K562 (cell line): ENCODE results near the gene ZMYND19. TPM values are rescaled to one million over a fixed set of nuclear protein-coding genes. Genes with fewer than 3 reads are reported as not detected.
"Not testable (repeated sequence)": the region's sequence is repeated elsewhere in the genome, so short reads cannot be mapped to it uniquely, and the experiment has no call there.

ENCODE experiments used
- ATAC-seq: fragments of 200-7000 bp; cut with Tn5 transposase; 3 replicates; pipeline ENCODE4 v1.9.1; 2020; ENCODE audit warnings: moderate library complexity
- BruUV-seq: library from RNA; stranded (reverse); fragments of 400-500 nt; replicated peaks from 2 replicates; lab custom pipeline; 2021; lab: Mats Ljungman, UMichigan
- CTCF ChIA-PET: fragments of 300-600 bp; formaldehyde crosslinking; extraction: SDS; loops from one replicate; lab custom pipeline; 2021; ENCODE audit warnings: low intra/inter-chr PET ratio; lab: Yijun Ruan, JAX
- POLR2A ChIA-PET: fragments of 300-600, 350-650 bp; sonication (Branson Sonifier 250); formaldehyde crosslinking; extraction: SDS; loops from one replicate; lab custom pipeline; 2021; ENCODE audit warnings: antibody characterized with exemption, inconsistent platforms; lab: Yijun Ruan, JAX
- DNase-seq, 4 experiments: peaks; one replicate each; pipeline versions ENCODE4 v3.0.0 to v3.0.0-alpha.2; 2011 to 2018; ENCODE audit warnings: low spot score in 3 of 4, mixed read lengths in 3 of 4; ENCODE audit errors: extremely low read depth in 1 of 4
- FAIRE-seq: peaks from 2 replicates; lab custom pipeline; 2011; peaks lifted over from hg19 to GRCh38; lab: Jason Lieb, UNC
- H2AFZ ChIP-seq: 2 replicates; pipeline ENCODE4 v1.6.0; 2011; ENCODE audit warnings: low read depth, low read length, control low read depth, inconsistent platforms
- H3K27ac ChIP-seq: fragments of 200-600 bp; 3 replicates; pipeline ENCODE4 v1.8.0; 2011; ENCODE audit warnings: low read depth, mild to moderate bottlenecking, control low read depth, inconsistent platforms, low read length, moderate library complexity, mixed read lengths; ENCODE audit errors: extremely low read depth
- H3K27me3 ChIP-seq, 2 experiments: fragments of 300-600 bp in 1 of 2; 2 replicates in 1 of 2; 3 replicates in 1 of 2; pipeline versions ENCODE4 v1.6.0 to v1.8.0; 2011; ENCODE audit warnings: inconsistent platforms in 2 of 2, low read length in 2 of 2, mild to moderate bottlenecking in 1 of 2, mixed read lengths in 1 of 2, moderate library complexity in 1 of 2; ENCODE audit not compliant: control insufficient read depth in 2 of 2, insufficient read depth in 2 of 2
- H3K36me3 ChIP-seq: fragments of 300-600 bp; 3 replicates; pipeline ENCODE4 v1.8.0; 2011; ENCODE audit warnings: mild to moderate bottlenecking, low read length, inconsistent platforms; ENCODE audit not compliant: control insufficient read depth, insufficient read depth
- H3K4me1 ChIP-seq, 2 experiments: fragments of 200-600 bp in 1 of 2; replicated peaks in 1 of 2; 2 replicates in 1 of 2; 3 replicates in 1 of 2; pipeline versions ENCODE4 v1.5.1 to v1.8.0; 2011; ENCODE audit warnings: inconsistent platforms in 2 of 2, low read length in 2 of 2, mild to moderate bottlenecking in 1 of 2, mixed read lengths in 1 of 2, moderate library complexity in 1 of 2; ENCODE audit not compliant: control insufficient read depth in 2 of 2, insufficient read depth in 2 of 2
- H3K4me2 ChIP-seq: 2 replicates; pipeline ENCODE4 v1.6.1; 2011; ENCODE audit warnings: low read length, control low read depth, inconsistent platforms, mixed read lengths; ENCODE audit not compliant: insufficient read depth
- H3K4me3 ChIP-seq: fragments of 200-600 bp; sonication (generic), shearing (Covaris generic); 2 replicates; pipeline ENCODE4 v1.5.1; 2016; ENCODE audit warnings: control low read depth, inconsistent platforms
- H3K79me2 ChIP-seq: fragments of 200-600 bp; 3 replicates; pipeline ENCODE4 v1.8.0; 2011; ENCODE audit warnings: low read length, inconsistent platforms; ENCODE audit not compliant: control insufficient read depth, insufficient read depth
- H3K9ac ChIP-seq, 2 experiments: 2 replicates each; pipeline versions ENCODE4 v1.6.0 to v1.6.1; 2011; ENCODE audit warnings: low read depth in 2 of 2, low read length in 2 of 2, control low read depth in 1 of 2, inconsistent platforms in 1 of 2, mild to moderate bottlenecking in 1 of 2, mixed read lengths in 1 of 2; ENCODE audit not compliant: insufficient read depth in 1 of 2
- H3K9me1 ChIP-seq: one replicate; pipeline ENCODE4 v1.6.0; 2011; ENCODE audit warnings: inconsistent platforms, mild to moderate bottlenecking, low read length, moderate library complexity; ENCODE audit not compliant: control insufficient read depth, insufficient read depth
- H3K9me3 ChIP-seq: replicated peaks from 2 replicates; pipeline ENCODE4 v1.5.1; 2011; ENCODE audit warnings: low read depth, low read length, inconsistent platforms; ENCODE audit not compliant: control insufficient read depth, insufficient read depth
- H4K20me1 ChIP-seq: replicated peaks from 2 replicates; pipeline ENCODE4 v1.6.1; 2011; ENCODE audit warnings: low read length, inconsistent platforms, mixed read lengths; ENCODE audit not compliant: control insufficient read depth, insufficient read depth
- EGR1 ChIP-seq: fragments of 450-650 bp; conservative IDR thresholded peaks from 2 replicates; pipeline ENCODE4 v1.6.1; 2017; ENCODE audit warnings: mild to moderate bottlenecking
- ELF4 ChIP-seq: fragments of 450-650 bp; formaldehyde crosslinking; IDR thresholded peaks from 2 replicates; pipeline ENCODE4 v1.4.0; 2022; ENCODE audit warnings: missing genetic modification characterization
- POLR2B ChIP-seq: fragments of 450-650 bp; IDR thresholded peaks from 2 replicates; pipeline ENCODE4 v1.6.1; 2018; ENCODE audit warnings: low read depth; ENCODE audit not compliant: partially characterized antibody
- RFX7 ChIP-seq: fragments of 250-450 bp; sonication (Bioruptor Pico); IDR thresholded peaks from 2 replicates; pipeline ENCODE4 v1.5.1; 2021; ENCODE audit warnings: mild to moderate bottlenecking
- SUPT5H ChIP-seq: fragments of 450-650 bp; IDR thresholded peaks from 2 replicates; pipeline ENCODE4 v1.6.1; 2016
- WGBS: fragments of 100-300 bp; shearing (Covaris generic); methylation state at CpG from one replicate; pipeline ENCODE4 v1.1.6; 2016; ENCODE audit warnings: low coverage, mixed read lengths; ENCODE audit not compliant: insufficient coverage; ENCODE audit errors: missing lambda C conversion rate; 5-methylcytosine and 5-hydroxymethylcytosine counted together
- in situ Hi-C: fragments of 300-500 bp; cut with MboI; formaldehyde crosslinking; loops from 4 replicates; pipeline ENCODE4 v1.15.0; 2018; ENCODE audit warnings: inconsistent platforms, mixed read lengths
- intact Hi-C: fragments of 100-400 bp; cut with micrococcal nuclease; formaldehyde crosslinking; loops from 2 replicates; pipeline ENCODE4 v1.14.2; 2022
- polyA plus RNA-seq, 8 experiments: library from polyadenylated mRNA; depleted of rRNA in 4 of 8; stranded (reverse) in 5 of 8; unstranded in 3 of 8; fragments of >200 nt; fragmentation: Nextera tagmentation in 2 of 8; fragmentation: Illumina TruSeq in 1 of 8; extraction: Ambion mirVana in 2 of 8; extraction: Trizol in 1 of 8; gene quantifications; 2 replicates each; pipeline versions ENCODE4 v1.2.1 to v1.2.3, GENCODE V29; 2011 to 2014; ENCODE audit warnings: inconsistent platforms in 1 of 8, missing spikeins in 1 of 8
- total RNA-seq, 7 experiments: library from RNA; depleted of rRNA in 6 of 7; stranded (reverse); fragments of >200 nt in 6 of 7; fragmentation: Illumina TruSeq in 2 of 7; extraction: Trizol in 2 of 7; gene quantifications; 2 replicates each; pipeline versions ENCODE4 v1.2.1 to v1.2.3, GENCODE V29; 2011 to 2021; ENCODE audit warnings: low replicate concordance in 1 of 7

Gene ZMYND19
- total and polyA plus RNA-seq, 9 of the 15 experiments (the other 6 are each of a cell fraction or from before 2014, with no cell fraction given): 1.0 to 86.7 (median 44.0) TPM

DNA sequence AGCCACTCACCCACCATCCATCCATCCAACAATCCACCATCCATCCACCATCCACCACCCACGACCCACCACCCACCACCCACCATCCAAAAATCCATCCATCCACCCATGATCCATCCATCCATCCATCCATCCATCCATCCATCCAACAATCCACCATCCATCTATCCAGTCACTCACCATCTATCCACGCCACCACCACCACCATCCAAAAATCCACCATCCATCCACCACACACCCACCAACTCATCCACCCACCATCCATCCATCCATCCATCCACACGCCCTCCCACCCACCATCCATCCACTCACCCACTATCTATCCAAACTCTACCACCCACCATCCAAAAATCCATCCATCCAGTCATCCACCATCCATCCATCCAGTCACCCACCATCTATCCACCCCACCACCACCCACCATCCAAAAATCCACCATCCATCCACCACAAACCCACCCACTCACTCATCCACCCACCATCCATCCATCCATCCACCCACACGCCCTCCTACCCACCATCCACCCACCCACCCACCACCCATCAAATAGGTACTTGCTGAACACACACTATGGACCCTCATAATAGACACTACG, 20.6 kb downstream of the ZMYND19 start:
- Histone ChIP-seq H3K27me3 (no peaks in the 10 kb centered on the region), H3K79me2 (0 out of 3 replicates have a peak, but pooled peaks cover 7% of the 10 kb centered on the region), H3K9ac (no peak overlapping the region), H4K20me1 (no peaks in the 10 kb centered on the region), H3K4me2 (no peak overlapping the region), H3K9me1 (no peaks in the 10 kb centered on the region), H3K9me3 (no peaks in the 10 kb centered on the region), H3K4me1 (no peaks in the 10 kb centered on the region), H3K36me3 (peaks cover 44% of the 10 kb centered on the region; the same call in 2 of the 3 replicates), H3K27ac (no peak overlapping the region), H3K4me3 (no peak overlapping the region), H2AFZ (no peak overlapping the region)
- DNase-seq: no peak
- FAIRE-seq: no peak
- 92% methylated on average over 4 of the region's 5 CpGs for WGBS
- peak; percentile 36; the same call in 1 of the 2 replicates for TF ChIP-seq SUPT5H
- 0 out of 2 replicates have a peak, but pooled peaks have one; percentile 38 for TF ChIP-seq ELF4 (CRISPR knock-in tag)
- TF ChIP-seq RFX7: no peak
- TF ChIP-seq POLR2B: peak; percentile 24
- TF ChIP-seq EGR1: peak; percentile 70
- BruUV-seq: no TSS peak
- in situ Hi-C loops: no loop called here
- POLR2A ChIA-PET: no interaction called here
- intact Hi-C loops: no loop called here
- CTCF ChIA-PET: no interaction called here
- no peak for ATAC-seq

DNA sequence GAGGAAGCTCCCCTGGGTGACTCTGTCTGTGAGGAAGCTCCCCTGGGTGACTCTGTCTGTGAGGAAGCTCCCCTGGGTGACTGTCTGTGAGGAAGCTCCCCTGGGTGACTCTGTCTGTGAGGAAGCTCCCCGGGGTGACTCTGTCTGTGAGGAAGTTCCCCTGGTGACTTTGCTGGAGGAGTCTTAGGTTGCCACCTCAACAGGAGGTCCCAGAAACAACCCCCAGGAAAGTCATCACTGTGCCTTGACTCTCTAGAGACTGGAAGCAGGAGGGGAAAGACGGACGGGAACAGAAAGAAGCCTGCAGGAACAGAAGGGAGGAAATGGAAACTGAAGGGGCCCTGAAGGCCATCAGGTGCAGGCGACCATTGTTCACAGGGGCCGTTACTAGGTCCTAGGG, 21.9 kb downstream of the ZMYND19 start:
- H3K79me2 ChIP-seq, BruUV-seq, H3K27me3 ChIP-seq, POLR2A ChIA-PET, H3K4me2 ChIP-seq, CTCF ChIA-PET, H3K9ac ChIP-seq, DNase-seq, H3K4me3 ChIP-seq, H4K20me1 ChIP-seq, H3K9me3 ChIP-seq, FAIRE-seq, intact Hi-C loops, H3K9me1 ChIP-seq, in situ Hi-C loops, ATAC-seq, H3K27ac ChIP-seq, H3K4me1 ChIP-seq, H2AFZ ChIP-seq: not testable (repeated sequence)
- H3K36me3 ChIP-seq: peaks cover 47% of the 10 kb centered on the region; the same call in 2 of the 3 replicates
- 87% methylated on average over 3 of the region's 5 CpGs for WGBS
